Mucosa of stomach (tissue), 1 donor: ENCODE results near the gene SORBS1.

Experiments used
- H3K27me3 ChIP-seq: one replicate; pipeline ENCODE4 v1.7.0; 2013; ENCODE audit warnings: mild to moderate bottlenecking, low read length; ENCODE audit not compliant: control insufficient read depth, insufficient read depth
- H3K36me3 ChIP-seq: one replicate; pipeline ENCODE4 v1.7.0; 2013; ENCODE audit warnings: low read length; ENCODE audit not compliant: control insufficient read depth, insufficient read depth
- H3K4me1 ChIP-seq: one replicate; pipeline ENCODE4 v1.7.0; 2013; ENCODE audit warnings: mild to moderate bottlenecking, low read length; ENCODE audit not compliant: control insufficient read depth, insufficient read depth
- H3K4me3 ChIP-seq: one replicate; pipeline ENCODE4 v1.7.0; 2013; ENCODE audit warnings: low read length
- H3K9ac ChIP-seq: one replicate; pipeline ENCODE4 v1.7.0; 2013; ENCODE audit warnings: mild to moderate bottlenecking, low read length, moderate library complexity
- H3K9me3 ChIP-seq: one replicate; pipeline ENCODE4 v1.7.0; 2013; ENCODE audit warnings: mild to moderate bottlenecking, low read length, moderate library complexity; ENCODE audit not compliant: control insufficient read depth
- donor health status: Pancreatic carcinoma.

The SORBS1 gene

GRCh38 chr10:95329296-95329695 lies 231.9 kb downstream of the SORBS1 start:
- no peaks in the 10 kb centered on the region for H3K27me3 ChIP-seq
- H3K36me3 ChIP-seq, result no peaks in the 10 kb centered on the region
- H3K4me1 ChIP-seq, result peaks cover 17% of the 10 kb centered on the region
- H3K4me3 ChIP-seq, result no peak overlapping the region
- H3K9me3 ChIP-seq, result no peaks in the 10 kb centered on the region
- no peak overlapping the region for H3K9ac ChIP-seq

- Histone ChIP-seq H3K4me1 (peaks cover 14% of the 10 kb centered on the region), H3K27me3 (no peaks in the 10 kb centered on the region), H3K9me3 (no peaks in the 10 kb centered on the region), H3K9ac (no peak overlapping the region), H3K4me3 (no peak overlapping the region), H3K36me3 (no peaks in the 10 kb centered on the region)
Observed at GRCh38 chr10:95328013-95328412, 233.2 kb downstream of the SORBS1 start.

- peak overlapping the region; percentile 11 for H3K9ac ChIP-seq
- H3K36me3 ChIP-seq, result no peaks in the 10 kb centered on the region
- H3K4me1 ChIP-seq, result peaks cover 14% of the 10 kb centered on the region
- no peaks in the 10 kb centered on the region for H3K9me3 ChIP-seq
- no peaks in the 10 kb centered on the region for H3K27me3 ChIP-seq
- no peak overlapping the region for H3K4me3 ChIP-seq
Observed at GRCh38 chr10:95327367-95327766, 233.8 kb downstream of the SORBS1 start.

DNA sequence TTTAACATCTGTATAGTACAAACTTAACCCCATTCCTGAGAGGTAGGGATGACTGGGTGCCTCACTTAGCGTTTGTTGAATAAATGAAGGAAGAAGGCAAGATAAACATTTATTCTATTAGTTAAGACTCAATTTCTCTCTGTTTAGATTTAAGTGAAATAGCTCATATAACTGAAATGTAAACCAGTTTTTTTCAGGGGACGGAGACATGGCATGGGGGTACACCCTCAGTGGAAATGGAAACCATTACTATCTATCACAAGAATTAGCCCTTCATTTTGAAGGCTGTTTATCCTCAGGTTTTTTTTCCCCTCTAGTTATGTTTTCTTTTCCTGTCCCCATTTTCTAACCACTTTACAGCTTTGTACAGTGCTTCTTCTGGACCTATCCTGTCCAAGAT lies 234.8 kb downstream of the SORBS1 start:
- Histone ChIP-seq H3K4me3 (no peak overlapping the region), H3K36me3 (no peaks in the 10 kb centered on the region), H3K9ac (no peak overlapping the region), H3K9me3 (no peaks in the 10 kb centered on the region), H3K4me1 (peaks cover 14% of the 10 kb centered on the region), H3K27me3 (no peaks in the 10 kb centered on the region)

- Histone ChIP-seq H3K9me3 (no peaks in the 10 kb centered on the region), H3K4me3 (no peak overlapping the region), H3K4me1 (peaks cover 14% of the 10 kb centered on the region), H3K27me3 (no peaks in the 10 kb centered on the region), H3K9ac (no peak overlapping the region), H3K36me3 (no peaks in the 10 kb centered on the region)
Observed at GRCh38 chr10:95325863-95326262, 235.3 kb downstream of the SORBS1 start.

DNA sequence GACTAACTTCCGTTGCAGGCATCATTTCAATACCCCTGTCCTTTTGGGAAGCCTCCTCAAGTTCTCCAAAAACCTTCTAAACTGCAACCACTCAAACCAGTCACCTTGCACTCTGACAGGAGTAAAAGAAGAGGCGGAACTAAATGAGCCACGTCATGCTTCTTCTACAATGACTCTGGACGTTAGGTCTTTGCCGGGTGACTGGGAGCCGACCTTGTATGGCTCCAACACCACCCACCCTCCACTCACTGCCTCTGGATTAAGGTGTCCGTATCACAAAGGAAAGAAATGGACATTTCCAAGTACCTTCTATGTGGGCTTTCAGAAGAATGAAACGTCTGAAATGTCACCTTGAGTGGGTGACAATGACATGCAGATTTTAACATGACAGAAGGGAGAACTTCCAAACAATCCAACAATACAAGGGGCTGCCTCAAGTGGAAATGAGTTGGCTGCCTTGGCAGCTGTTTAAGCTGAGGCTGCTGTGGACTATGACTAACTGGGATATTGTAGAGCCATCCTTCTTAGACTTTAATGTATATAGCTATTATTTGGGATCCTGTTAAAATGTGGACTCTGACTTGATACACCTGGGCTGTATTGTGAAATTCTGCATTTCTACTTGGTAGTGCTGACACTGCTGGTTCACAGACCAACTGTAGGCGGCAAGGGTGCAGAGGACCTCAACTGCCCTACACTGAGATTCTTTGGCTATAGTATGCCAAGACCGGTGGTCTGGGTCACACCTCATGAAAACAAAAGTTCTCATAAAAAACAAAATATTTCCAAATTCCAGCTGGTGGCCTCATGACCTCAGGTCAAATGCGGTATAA lies 236.5 kb downstream of the SORBS1 start:
- Histone ChIP-seq H3K27me3 (no peaks in the 10 kb centered on the region), H3K36me3 (no peaks in the 10 kb centered on the region), H3K9me3 (no peaks in the 10 kb centered on the region), H3K4me1 (peaks cover 14% of the 10 kb centered on the region), H3K9ac (no peak overlapping the region), H3K4me3 (no peak overlapping the region)

DNA sequence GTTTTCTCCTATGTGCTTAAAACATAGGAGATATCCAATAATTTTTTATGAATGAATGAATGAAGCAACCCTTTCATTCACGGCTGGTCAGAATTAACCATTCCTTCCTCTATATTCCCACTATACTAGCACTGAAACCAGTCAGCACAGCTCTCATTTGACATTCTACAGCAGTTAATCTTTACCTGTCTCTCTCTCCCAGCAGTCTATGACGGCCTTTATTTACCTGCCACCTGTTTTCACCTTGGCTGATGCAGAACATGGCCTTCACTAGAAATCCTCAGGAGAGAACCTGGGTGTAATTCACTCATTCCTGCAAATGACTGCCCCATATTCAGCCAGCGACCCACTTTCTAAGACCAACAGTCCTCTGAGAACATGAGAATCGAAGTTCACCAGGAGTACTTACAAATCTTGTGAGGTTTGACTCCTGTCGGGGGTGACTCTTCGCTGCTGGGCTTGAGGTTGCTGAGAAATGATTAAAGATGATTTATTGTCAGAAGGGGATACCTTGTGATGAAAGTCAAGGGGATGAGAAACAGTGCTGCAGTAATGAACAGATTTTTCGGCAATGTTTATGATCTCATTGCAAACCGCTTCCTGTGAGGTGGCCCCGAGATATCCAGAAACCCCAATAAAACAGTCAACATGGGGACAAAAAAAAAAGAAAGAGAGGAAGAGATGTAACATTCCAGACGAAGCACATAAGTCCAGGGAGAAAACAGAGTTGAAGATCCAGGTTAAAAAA lies 239.4 kb downstream of the SORBS1 start:
- Histone ChIP-seq H3K4me1 (peaks cover 6% of the 10 kb centered on the region), H3K9ac (no peak overlapping the region), H3K36me3 (no peaks in the 10 kb centered on the region), H3K9me3 (no peaks in the 10 kb centered on the region), H3K4me3 (no peak overlapping the region), H3K27me3 (no peaks in the 10 kb centered on the region)

DNA sequence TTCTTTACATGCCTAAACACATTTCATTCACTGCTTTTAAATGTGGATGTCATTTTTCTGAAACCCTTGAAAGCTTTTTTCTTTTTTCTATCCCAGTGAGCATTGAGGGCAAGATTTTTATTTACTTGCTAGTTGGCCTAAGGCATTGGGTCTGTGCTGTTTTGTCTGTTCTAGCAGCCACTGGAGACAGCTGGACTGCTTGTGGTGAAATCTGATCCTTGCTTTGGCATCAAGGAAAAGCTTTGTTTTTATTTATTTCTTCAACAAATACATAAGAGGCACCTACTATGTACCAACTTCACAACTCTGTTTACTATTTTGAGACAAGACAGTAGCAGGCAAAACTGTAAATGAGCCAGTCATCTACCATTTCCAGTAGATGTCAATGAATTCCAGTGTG lies 241.9 kb downstream of the SORBS1 start:
- Histone ChIP-seq H3K9ac (no peak overlapping the region), H3K4me1 (peaks cover 6% of the 10 kb centered on the region), H3K9me3 (no peaks in the 10 kb centered on the region), H3K27me3 (no peaks in the 10 kb centered on the region), H3K36me3 (no peaks in the 10 kb centered on the region), H3K4me3 (no peak overlapping the region)

DNA sequence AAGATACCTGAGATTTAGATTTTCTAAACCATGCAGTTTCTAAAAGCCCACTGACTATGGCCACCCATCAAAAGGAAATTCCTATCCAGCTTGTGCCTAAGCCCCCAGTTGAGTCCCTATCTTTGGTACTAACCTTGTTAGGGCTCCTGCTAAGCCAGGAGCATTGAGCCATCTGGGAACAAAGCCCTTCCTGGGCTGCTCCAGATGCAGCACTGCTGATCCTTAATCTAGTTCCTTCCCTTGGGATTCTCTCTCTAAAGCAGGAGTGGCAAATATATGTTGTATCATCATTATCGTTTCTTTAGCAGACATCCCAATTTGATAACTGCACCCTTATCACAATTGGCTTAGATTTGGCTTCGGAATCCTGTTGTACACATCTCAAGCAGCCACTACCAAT lies 245.7 kb downstream of the SORBS1 start:
- Histone ChIP-seq H3K36me3 (no peaks in the 10 kb centered on the region), H3K27me3 (no peaks in the 10 kb centered on the region), H3K4me3 (no peak overlapping the region), H3K9me3 (no peaks in the 10 kb centered on the region), H3K9ac (no peak overlapping the region), H3K4me1 (peaks cover 21% of the 10 kb centered on the region)

DNA sequence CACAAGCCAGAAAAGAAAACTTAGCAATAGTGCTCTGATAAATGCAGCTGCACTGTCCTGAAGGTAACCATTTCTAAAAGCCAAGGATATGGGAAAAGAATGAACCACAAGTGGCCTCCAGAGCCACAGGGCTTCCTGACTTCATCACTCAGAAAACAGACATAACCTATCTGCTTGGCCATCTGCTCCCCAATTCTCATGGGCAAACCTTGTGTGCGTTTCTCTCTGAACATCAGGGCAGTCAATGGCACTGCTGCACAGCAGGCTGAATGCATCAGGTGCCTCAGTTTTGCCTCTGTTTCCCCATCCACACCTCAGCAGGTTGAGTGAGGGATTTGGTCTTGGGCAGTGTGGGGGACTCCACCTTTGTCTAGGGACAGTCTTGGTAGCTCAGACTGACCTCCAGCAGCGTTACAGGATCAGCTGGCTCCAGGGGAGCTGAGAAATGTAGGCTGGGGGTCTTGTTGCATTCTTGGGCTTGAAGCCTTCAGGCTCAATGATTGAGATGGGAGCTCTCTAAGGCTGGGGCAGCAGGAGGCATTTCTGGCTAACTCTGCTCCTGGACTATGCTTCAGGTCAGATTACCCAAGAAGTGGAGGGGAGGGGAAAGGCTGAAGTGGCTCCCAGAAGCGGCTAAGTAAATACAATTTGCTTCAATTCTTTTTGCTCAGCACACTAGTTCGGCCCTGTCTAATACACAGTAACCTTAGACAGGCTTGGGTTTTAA lies 246.8 kb downstream of the SORBS1 start:
- H3K9ac ChIP-seq, result no peak overlapping the region

GRCh38 chr10:95312986-95313495 lies 248.1 kb downstream of the SORBS1 start:
- H3K9ac ChIP-seq, result no peak overlapping the region
- H3K4me1 ChIP-seq, result peaks cover 46% of the 10 kb centered on the region
- H3K27me3 ChIP-seq, result no peaks in the 10 kb centered on the region
- no peaks in the 10 kb centered on the region for H3K36me3 ChIP-seq
- H3K9me3 ChIP-seq, result no peaks in the 10 kb centered on the region
- H3K4me3 ChIP-seq, result no peak overlapping the region

More for the DNA sequence above, 246.8 kb downstream of the SORBS1 start:
- no peaks in the 10 kb centered on the region for H3K36me3 ChIP-seq
- no peaks in the 10 kb centered on the region for H3K27me3 ChIP-seq
- H3K9me3 ChIP-seq, result no peaks in the 10 kb centered on the region
- H3K4me1 ChIP-seq, result peaks cover 33% of the 10 kb centered on the region
- no peak overlapping the region for H3K4me3 ChIP-seq

- H3K27me3 ChIP-seq, result no peaks in the 10 kb centered on the region
- no peak overlapping the region for H3K4me3 ChIP-seq
- H3K9ac ChIP-seq, result no peak overlapping the region
- no peaks in the 10 kb centered on the region for H3K9me3 ChIP-seq
- H3K4me1 ChIP-seq, result peaks cover 50% of the 10 kb centered on the region
- H3K36me3 ChIP-seq, result no peaks in the 10 kb centered on the region
Observed at GRCh38 chr10:95312257-95312656, 248.9 kb downstream of the SORBS1 start.
